ENCODE data around the gene MAD1L1. TPM values are rescaled to one million over a fixed set of nuclear protein-coding genes. Genes with fewer than 3 reads are reported as not detected.
"Not testable (repeated sequence)": the region's sequence is repeated elsewhere in the genome, so short reads cannot be mapped to it uniquely, and the experiment has no call there.

Gene MAD1L1
- total and polyA plus RNA-seq, 2 of the 8 experiments (the other 6 are each of a cell fraction or from before 2014, with no cell fraction given) = 40.4 to 44.6 TPM

DNA sequence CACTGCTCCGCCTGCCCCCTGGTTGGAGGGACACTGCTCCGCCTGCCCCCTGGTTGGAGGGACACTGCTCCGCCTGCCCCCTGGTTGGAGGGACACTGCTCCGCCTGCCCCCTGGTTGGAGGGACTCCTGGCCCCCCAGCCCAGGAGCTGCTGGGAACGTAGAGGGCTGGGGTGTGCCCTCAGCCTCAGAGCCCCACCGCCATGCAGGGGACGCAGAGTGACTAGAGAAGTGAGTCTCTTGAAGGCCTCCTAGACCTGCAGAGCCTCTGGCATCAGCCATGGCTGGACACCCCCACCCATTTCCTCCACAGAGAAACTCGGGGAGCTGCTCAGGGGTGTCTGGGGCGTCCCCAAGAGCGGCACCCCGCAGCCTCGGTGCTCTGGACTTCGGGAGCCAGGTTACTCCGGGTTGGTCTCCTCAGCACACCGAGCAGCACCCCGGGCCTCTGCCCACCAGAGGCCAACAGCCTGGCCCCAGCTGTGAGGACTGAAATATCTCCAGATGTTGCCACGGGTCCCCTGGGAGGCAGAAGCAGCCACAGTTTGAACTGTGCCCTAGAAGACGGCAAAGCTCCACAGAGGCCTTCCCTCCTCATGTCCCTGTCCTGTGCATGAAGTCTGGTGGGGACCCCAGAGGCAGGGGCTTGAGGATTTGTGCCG is 370.8 kb downstream of the MAD1L1 start (continued):
- TF ChIP-seq FOSL1 (IDR thresholded peaks at IDR 0.05; ENCODE audit: insufficient read depth, low read depth, low read length) = no peak

DNA sequence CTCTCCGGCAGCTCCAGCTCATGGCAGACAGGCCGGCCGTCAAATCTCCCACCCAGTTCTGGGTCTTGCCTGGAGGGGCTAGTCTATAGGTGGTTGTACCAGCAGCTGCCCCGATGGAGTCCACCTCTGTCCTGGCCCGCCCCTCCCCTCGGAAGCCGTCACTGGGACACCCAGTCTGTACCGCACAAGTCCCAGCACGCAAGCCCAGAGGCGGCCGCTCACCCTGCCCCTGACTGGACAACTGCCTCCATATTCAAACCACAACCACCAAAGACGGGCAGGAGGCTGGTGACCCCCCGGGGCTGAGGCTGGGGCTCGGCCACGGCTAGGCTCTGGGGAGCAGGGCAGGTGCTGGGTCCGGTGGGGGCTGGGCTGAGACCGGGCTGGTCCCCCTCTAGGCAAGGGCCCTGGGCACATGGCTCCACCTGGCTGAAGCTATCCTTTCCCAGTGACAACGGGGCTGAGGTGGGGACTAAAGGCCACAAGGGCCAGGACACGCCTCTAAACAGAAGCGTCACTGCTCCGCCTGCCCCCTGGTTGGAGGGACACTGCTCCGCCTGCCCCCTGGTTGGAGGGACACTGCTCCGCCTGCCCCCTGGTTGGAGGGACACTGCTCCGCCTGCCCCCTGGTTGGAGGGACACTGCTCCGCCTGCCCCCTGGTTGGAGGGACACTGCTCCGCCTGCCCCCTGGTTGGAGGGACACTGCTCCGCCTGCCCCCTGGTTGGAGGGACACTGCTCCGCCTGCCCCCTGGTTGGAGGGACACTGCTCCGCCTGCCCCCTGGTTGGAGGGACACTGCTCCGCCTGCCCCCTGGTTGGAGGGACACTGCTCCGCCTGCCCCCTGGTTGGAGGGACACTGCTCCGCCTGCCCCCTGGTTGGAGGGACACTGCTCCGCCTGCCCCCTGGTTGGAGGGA is 371.6 kb downstream of the MAD1L1 start:
- not testable (repeated sequence) for H3K14ac ChIP-seq (ENCODE audit: insufficient read length); H2BK20ac ChIP-seq (ENCODE audit: low read length); H2AK5ac ChIP-seq (ENCODE audit: low read depth, low read length); H3K9me3 ChIP-seq (ENCODE audit: insufficient read depth in 2 of 2, low read depth in 1 of 2, low read length in 1 of 2); H4K8ac ChIP-seq (ENCODE audit: extremely low read depth, insufficient read depth, low read length); H4K20me1 ChIP-seq (replicated peaks in 1 of 2; ENCODE audit: control insufficient read depth in 1 of 2, insufficient read depth in 2 of 2, low read length in 2 of 2); H4K5ac ChIP-seq (ENCODE audit: insufficient read length, low read depth, low read length); H3K4me2 ChIP-seq (ENCODE audit: insufficient read depth in 1 of 2, low read depth in 2 of 2, low read length in 2 of 2); H2BK12ac ChIP-seq (ENCODE audit: low read depth, low read length); H3K79me2 ChIP-seq (ENCODE audit: control insufficient read depth in 1 of 2, insufficient read depth in 2 of 2, low read length in 2 of 2); H2AFZ ChIP-seq (ENCODE audit: low read length); H3K36me3 ChIP-seq (ENCODE audit: control insufficient read depth in 2 of 4, insufficient read depth in 4 of 4, low read length in 3 of 4); H3K23ac ChIP-seq (ENCODE audit: insufficient read length); H3K18ac ChIP-seq (ENCODE audit: extremely low read depth, low read length); H3K9ac ChIP-seq (replicated peaks in 1 of 4; ENCODE audit: extremely low read depth in 1 of 4, low read depth in 3 of 4, low read length in 3 of 4); H3K4me3 ChIP-seq (ENCODE audit: extremely low read depth in 1 of 4, insufficient read depth in 2 of 4, low read depth in 3 of 4, low read length in 4 of 4); H3K79me1 ChIP-seq (ENCODE audit: low read depth, low read length); H4K91ac ChIP-seq (replicated peaks; ENCODE audit: insufficient read length, low read length); H3K27ac ChIP-seq (ENCODE audit: low read depth, low read length); H3K4ac ChIP-seq (replicated peaks; ENCODE audit: insufficient read length, low read depth, low read length); H3K23me2 ChIP-seq (ENCODE audit: low read depth, low read length); H2BK5ac ChIP-seq (ENCODE audit: low read depth, low read length); H2BK120ac ChIP-seq (replicated peaks; ENCODE audit: low read depth, low read length); H3K4me1 ChIP-seq (replicated peaks in 1 of 4; ENCODE audit: control insufficient read depth in 3 of 4, insufficient read depth in 4 of 4, low read length in 3 of 4); H3K56ac ChIP-seq (replicated peaks; ENCODE audit: insufficient read length, low read depth, low read length); FAIRE-seq; DNase-seq (ENCODE audit: low read depth in 1 of 2, low spot score in 2 of 2); H3K27me3 ChIP-seq (replicated peaks in 1 of 4; ENCODE audit: control insufficient read depth in 3 of 4, extremely low read depth in 1 of 4, insufficient read depth in 3 of 4, low read length in 3 of 4)
- 0 out of 2 replicates have a peak overlapping the region, but pooled peaks have one; percentile 16 for H2BK15ac ChIP-seq (ENCODE audit: low read length)
- WGBS, 2 experiments (ENCODE audit: extremely low coverage in 1 of 2, insufficient coverage in 1 of 2, insufficient read length in 1 of 2, insufficient replicate concordance in 2 of 2, low coverage in 1 of 2, low lambda C conversion rate in 2 of 2, missing lambda C conversion rate in 1 of 2) = 96% methylated on average over 20 of the region's 33 CpGs; no CpG with 5 or more reads in 1 of the 2 experiments
- ChIA-PET CTCF (ENCODE audit: partially characterized antibody) (interaction anchor here (1.0 to 2.8 kb wide), 2 partner anchors 15 to 22 kb away, joined by 3 to 16 read pairs; no protein-coding TSS in a partner anchor), POLR2A (ENCODE audit: partially characterized antibody) (interaction anchor here (0.5 to 1.1 kb wide), 2 partner anchors 13 to 715 kb away, joined by 3 read pairs; no protein-coding TSS in a partner anchor)
